H1 (cell line): ENCODE data around the gene TFF1. TPM values are rescaled to one million over a fixed set of nuclear protein-coding genes. Genes with fewer than 3 reads are reported as not detected.

ENCODE experiments used
- CTCF ChIA-PET: fragments of 300-600 bp; sonication (Branson Sonifier 250); formaldehyde crosslinking; loops from one replicate; lab custom pipeline; 2021; ENCODE audit not compliant: partially characterized antibody; lab: Charles Lee
- POLR2A ChIA-PET: fragments of 300-600 bp; sonication (Branson Sonifier 250); formaldehyde crosslinking; loops from one replicate; lab custom pipeline; 2021; ENCODE audit warnings: inconsistent platforms; ENCODE audit not compliant: partially characterized antibody; lab: Charles Lee
- DNase-seq, 2 experiments: peaks; one replicate each; pipeline versions ENCODE4 v3.0.0 to v3.0.0-alpha.2; 2010 to 2022; ENCODE audit warnings: low spot score in 2 of 2, low read depth in 1 of 2, mixed read lengths in 1 of 2
- FAIRE-seq: peaks from 2 replicates; lab custom pipeline; 2011; peaks lifted over from hg19 to GRCh38; lab: Jason Lieb, UNC
- H2AFZ ChIP-seq: 2 replicates; pipeline ENCODE4 v1.8.1; 2012; ENCODE audit warnings: low read length, inconsistent platforms
- H2AK5ac ChIP-seq: 2 replicates; pipeline ENCODE4 v1.6.1; 2013; ENCODE audit warnings: low read depth, low read length
- H2BK120ac ChIP-seq: replicated peaks from 2 replicates; pipeline ENCODE3; 2013; ENCODE audit warnings: low read depth, low read length, inconsistent platforms
- H2BK12ac ChIP-seq: 2 replicates; pipeline ENCODE4 v1.6.1; 2013; ENCODE audit warnings: low read depth, low read length
- H2BK15ac ChIP-seq: 2 replicates; pipeline ENCODE4 v1.6.1; 2013; ENCODE audit warnings: low read length
- H2BK20ac ChIP-seq: 2 replicates; pipeline ENCODE4 v1.6.1; 2013; ENCODE audit warnings: low read length
- H2BK5ac ChIP-seq: 2 replicates; pipeline ENCODE4 v1.6.1; 2013; ENCODE audit warnings: low read depth, low read length
- H3K14ac ChIP-seq: 2 replicates; pipeline ENCODE4 v1.6.1; 2013; ENCODE audit warnings: inconsistent platforms; ENCODE audit not compliant: insufficient read length
- H3K18ac ChIP-seq: 2 replicates; pipeline ENCODE4 v1.6.1; 2013; ENCODE audit warnings: low read length; ENCODE audit errors: extremely low read depth
- H3K23ac ChIP-seq: 2 replicates; pipeline ENCODE4 v1.6.1; 2013; ENCODE audit warnings: inconsistent platforms; ENCODE audit not compliant: insufficient read length
- H3K23me2 ChIP-seq: 2 replicates; pipeline ENCODE4 v1.6.1; 2013; ENCODE audit warnings: low read depth, low read length
- H3K27ac ChIP-seq: 2 replicates; pipeline ENCODE4 v1.6.1; 2011; ENCODE audit warnings: low read depth, low read length, inconsistent platforms
- H3K27me3 ChIP-seq, 4 experiments: replicated peaks in 1 of 4; 1 replicate in 1 of 4; 2 replicates in 3 of 4; pipeline versions ENCODE4 v1.6.1 to v1.8.1; 2011 to 2013; ENCODE audit warnings: low read length in 3 of 4, mild to moderate bottlenecking in 3 of 4, inconsistent platforms in 2 of 4, mixed read lengths in 2 of 4, moderate library complexity in 1 of 4; ENCODE audit not compliant: control insufficient read depth in 3 of 4, insufficient read depth in 3 of 4; ENCODE audit errors: extremely low read depth in 1 of 4
- H3K36me3 ChIP-seq, 4 experiments: 2 replicates each; pipeline versions ENCODE4 v1.6.1 to v1.8.1; 2011 to 2013; ENCODE audit warnings: mild to moderate bottlenecking in 4 of 4, low read length in 3 of 4, moderate library complexity in 2 of 4, control low read depth in 1 of 4, inconsistent platforms in 1 of 4; ENCODE audit not compliant: insufficient read depth in 4 of 4, control insufficient read depth in 2 of 4
- H3K4ac ChIP-seq: replicated peaks from 2 replicates; pipeline ENCODE3; 2013; ENCODE audit warnings: low read length, low read depth, mixed read lengths, inconsistent platforms; ENCODE audit not compliant: insufficient read length
- H3K4me1 ChIP-seq, 4 experiments: replicated peaks in 1 of 4; 1 replicate in 1 of 4; 2 replicates in 3 of 4; pipeline versions ENCODE4 v1.6.1 to v1.8.1; 2011 to 2013; ENCODE audit warnings: low read length in 3 of 4, inconsistent platforms in 2 of 4, mixed read lengths in 1 of 4; ENCODE audit not compliant: insufficient read depth in 4 of 4, control insufficient read depth in 3 of 4
- H3K4me2 ChIP-seq, 2 experiments: 2 replicates each; pipeline versions ENCODE4 v1.6.1 to v1.8.1; 2011 to 2013; ENCODE audit warnings: low read depth in 2 of 2, low read length in 2 of 2, control low read depth in 1 of 2, inconsistent platforms in 1 of 2, mild to moderate bottlenecking in 1 of 2; ENCODE audit not compliant: insufficient read depth in 1 of 2
- H3K4me3 ChIP-seq, 4 experiments: fragments of 200-600, 300-600 bp in 1 of 4; sonication (generic), shearing (Covaris generic), sonication (Bioruptor Twin) in 1 of 4; 2 replicates each; pipeline versions ENCODE4 v1.5.1 to v1.8.1; 2011 to 2016; ENCODE audit warnings: low read length in 4 of 4, low read depth in 3 of 4, control low read depth in 2 of 4, inconsistent platforms in 2 of 4, mild to moderate bottlenecking in 2 of 4, mixed read lengths in 1 of 4, moderate library complexity in 1 of 4; ENCODE audit not compliant: insufficient read depth in 2 of 4; ENCODE audit errors: extremely low read depth in 1 of 4
- H3K56ac ChIP-seq: replicated peaks from 2 replicates; pipeline ENCODE3; 2013; ENCODE audit warnings: low read depth, mild to moderate bottlenecking, mixed read lengths, low read length, inconsistent platforms; ENCODE audit not compliant: insufficient read length
- H3K79me1 ChIP-seq: 2 replicates; pipeline ENCODE4 v1.6.1; 2013; ENCODE audit warnings: low read depth, low read length, control low read depth
- H3K79me2 ChIP-seq, 2 experiments: 2 replicates each; pipeline versions ENCODE4 v1.6.1 to v1.8.1; 2012 to 2013; ENCODE audit warnings: low read length in 2 of 2, mild to moderate bottlenecking in 2 of 2, inconsistent platforms in 1 of 2; ENCODE audit not compliant: insufficient read depth in 2 of 2, control insufficient read depth in 1 of 2
- H3K9ac ChIP-seq, 4 experiments: replicated peaks in 1 of 4; 1 replicate in 1 of 4; 2 replicates in 3 of 4; pipeline versions ENCODE4 v1.6.1 to v1.8.1; 2011 to 2013; ENCODE audit warnings: low read depth in 3 of 4, low read length in 3 of 4, control low read depth in 2 of 4, mild to moderate bottlenecking in 2 of 4, moderate library complexity in 2 of 4, inconsistent platforms in 1 of 4; ENCODE audit errors: extremely low read depth in 1 of 4
- H3K9me3 ChIP-seq, 2 experiments: 2 replicates each; pipeline versions ENCODE4 v1.6.1 to v1.8.1; 2012 to 2013; ENCODE audit warnings: mild to moderate bottlenecking in 2 of 2, moderate library complexity in 2 of 2, control low read depth in 1 of 2, inconsistent platforms in 1 of 2, low read depth in 1 of 2, low read length in 1 of 2, mixed read lengths in 1 of 2; ENCODE audit not compliant: insufficient read depth in 2 of 2
- H4K20me1 ChIP-seq, 2 experiments: replicated peaks in 1 of 2; 2 replicates each; pipeline versions ENCODE3 to v1.8.1; 2011 to 2013; ENCODE audit warnings: inconsistent platforms in 2 of 2, low read length in 2 of 2, mild to moderate bottlenecking in 1 of 2; ENCODE audit not compliant: insufficient read depth in 2 of 2, control insufficient read depth in 1 of 2
- H4K5ac ChIP-seq: 2 replicates; pipeline ENCODE4 v1.6.1; 2013; ENCODE audit warnings: low read length, low read depth, mixed read lengths, inconsistent platforms; ENCODE audit not compliant: insufficient read length
- H4K8ac ChIP-seq: 2 replicates; pipeline ENCODE4 v1.8.0; 2013; ENCODE audit warnings: mild to moderate bottlenecking, moderate library complexity, low read length, inconsistent platforms; ENCODE audit not compliant: insufficient read depth; ENCODE audit errors: extremely low read depth
- H4K91ac ChIP-seq: replicated peaks from 2 replicates; pipeline ENCODE3; 2013; ENCODE audit warnings: low read length, mixed read lengths, inconsistent platforms; ENCODE audit not compliant: insufficient read length
- ASH2L ChIP-seq: fragments of 200-600, 300-600 bp; sonication (generic); IDR thresholded peaks from one replicate; pipeline ENCODE4 v1.7.1; 2017; ENCODE audit warnings: low read length
- CEBPB ChIP-seq: IDR thresholded peaks from 2 replicates; pipeline ENCODE4 v1.6.1; 2012; ENCODE audit warnings: low read depth, low read length
- JUND ChIP-seq: IDR thresholded peaks from 2 replicates; pipeline ENCODE4 v1.6.1; 2011; ENCODE audit warnings: mild to moderate bottlenecking, improper control_type of control experiment, low read length
- KDM1A ChIP-seq: fragments of 200-600, 300-600 bp; sonication (generic); IDR thresholded peaks from 2 replicates; pipeline ENCODE4 v1.7.1; 2016; ENCODE audit warnings: mild to moderate bottlenecking, low read length, borderline replicate concordance
- KDM5A ChIP-seq: fragments of 200-600 bp; IDR thresholded peaks from 2 replicates; pipeline ENCODE4 v1.7.1; 2012; ENCODE audit warnings: mild to moderate bottlenecking, low read length, inconsistent platforms, mixed read lengths
- NANOG ChIP-seq: IDR thresholded peaks from 2 replicates; pipeline ENCODE4 v1.6.1; 2011; ENCODE audit warnings: low read length, low read depth, mild to moderate bottlenecking, inconsistent platforms; ENCODE audit not compliant: insufficient read depth, poor library complexity, severe bottlenecking
- SAP30 ChIP-seq: fragments of 300-600 bp; sonication (generic); IDR thresholded peaks from 2 replicates; pipeline ENCODE4 v1.7.1; 2012; ENCODE audit warnings: low read length, moderate library complexity, mild to moderate bottlenecking, inconsistent platforms; ENCODE audit not compliant: insufficient read depth, insufficient replicate concordance
- SIN3A ChIP-seq, 2 experiments: IDR thresholded peaks in 1 of 2; conservative IDR thresholded peaks in 1 of 2; 2 replicates each; pipeline ENCODE4 v1.6.1; 2011 to 2012; ENCODE audit warnings: low read length in 2 of 2, improper control_type of control experiment in 1 of 2, low read depth in 1 of 2, mild to moderate bottlenecking in 1 of 2
- SP4 ChIP-seq: IDR thresholded peaks from 2 replicates; pipeline ENCODE4 v1.6.1; 2012; ENCODE audit warnings: low read length, inconsistent platforms
- WGBS, 2 experiments: shearing (Covaris generic) in 1 of 2; methylation state at CpG; one replicate each; pipeline versions ENCODE4 v1.1.6 to v1.1.7; 2013 to 2015; ENCODE audit warnings: low lambda C conversion rate in 2 of 2, mixed read lengths in 2 of 2, inconsistent platforms in 1 of 2, low coverage in 1 of 2, missing lambda C conversion rate in 1 of 2; ENCODE audit not compliant: insufficient replicate concordance in 2 of 2, insufficient coverage in 1 of 2, insufficient read length in 1 of 2; ENCODE audit errors: extremely low coverage in 1 of 2, missing lambda C conversion rate in 1 of 2; 5-methylcytosine and 5-hydroxymethylcytosine counted together
- polyA plus RNA-seq, 7 experiments: library from polyadenylated mRNA; depleted of rRNA in 3 of 7; stranded (reverse) in 5 of 7; unstranded in 2 of 7; fragments of >200 nt in 5 of 7; fragments of 200-250 nt in 2 of 7; gene quantifications; 1 replicate in 5 of 7; 2 replicates in 1 of 7; 4 replicates in 1 of 7; pipeline versions ENCODE4 v1.2.1 to v1.2.3, GENCODE V29; 2011 to 2013; ENCODE audit warnings: missing spikeins in 2 of 7, mixed read lengths in 2 of 7
- total RNA-seq: library from RNA; stranded (reverse); fragmentation: NEBNext Ultra II Directional; extraction: Animal tissue kit (Norgen Biotek cat#: 25700); gene quantifications from 2 replicates; pipeline ENCODE4 v1.2.1, GENCODE V29; 2021

The TFF1 gene
- total and polyA plus RNA-seq, 2 of the 8 experiments (the other 6 are each of a cell fraction or from before 2014, with no cell fraction given): not detected

GRCh38 chr21:42319376-42319775 lies 47.0 kb downstream of the TFF1 start:
- Histone ChIP-seq H3K4me2 (no peak overlapping the region), H3K23me2 (no peaks in the 10 kb centered on the region), H3K4ac (no peak overlapping the region), H3K23ac (no peak overlapping the region), H4K91ac (peak overlapping the region; percentile 39), H2AK5ac (peak overlapping the region; percentile 53; the same call in 1 of the 2 replicates), H3K27ac (no peak overlapping the region), H4K5ac (no peak overlapping the region), H2AFZ (no peak overlapping the region), H3K18ac (no peak overlapping the region), H2BK12ac (peak overlapping the region; percentile 80; the same call in 1 of the 2 replicates), H3K27me3 (no peaks in the 10 kb centered on the region), H3K56ac (no peak overlapping the region), H2BK15ac (peak overlapping the region; percentile 25; the same call in 1 of the 2 replicates), H3K36me3 (no peaks in the 10 kb centered on the region), H3K9me3 (no peaks in the 10 kb centered on the region), H2BK5ac (0 out of 2 replicates have a peak overlapping the region, but pooled peaks have one; percentile 66), H3K79me1 (no peaks in the 10 kb centered on the region), H4K8ac (no peak overlapping the region), H3K4me1 (peaks cover 4 to 19% (median 11%) of the 10 kb centered on the region in 4 experiments), H3K79me2 (no peaks in the 10 kb centered on the region), H2BK120ac (no peak overlapping the region), H3K4me3 (no peak overlapping the region), H4K20me1 (no peaks in the 10 kb centered on the region), H2BK20ac (0 out of 2 replicates have a peak overlapping the region, but pooled peaks have one; percentile 86), H3K14ac (no peak overlapping the region), H3K9ac (no peak overlapping the region)
- WGBS, 2 experiments: 83% methylated on average over 10 of the region's 10 CpGs; no CpG with 5 or more reads in 1 of the 2 experiments
- ChIA-PET CTCF (interaction anchor here (1.3 to 14.3 kb wide), 5 partner anchors 9 to 60 kb away, joined by 5 to 137 read pairs (median 9); no protein-coding TSS in a partner anchor), POLR2A (no interaction called here)
- no peak for DNase-seq
- no peak for FAIRE-seq
- TF ChIP-seq SAP30 (no peak), ASH2L (no peak), NANOG (no peak), KDM5A (no peak), JUND (no peak), SIN3A (conservative IDR thresholded peaks at IDR 0.05 in 1 of 2, IDR thresholded peaks at IDR 0.05 in 1 of 2; ENCODE audit: low read depth in 1 of 2, low read length in 2 of 2) (no peak), KDM1A (no peak), SP4 (no peak), CEBPB (no peak)
